HG02610 (cell line): ENCODE measurements around the gene S100A2.
"Not testable (repeated sequence)": the region's sequence is repeated elsewhere in the genome, so short reads cannot be mapped to it uniquely, and the experiment has no call there.

Source experiments
- ATAC-seq: cut with Tn5 transposase; IDR thresholded peaks from one replicate; pipeline ENCODE4 v1.9.1; 2021; ENCODE audit warnings: mild to moderate bottlenecking, moderate library complexity; ENCODE audit not compliant: unreplicated experiment

The S100A2 gene

GRCh38 chr1:153534226-153534924, 31.3 kb downstream of the S100A2 start:
- ATAC-seq = no peak

- no peak for ATAC-seq
Observed at GRCh38 chr1:153533689-153534201, 31.9 kb downstream of the S100A2 start.

DNA sequence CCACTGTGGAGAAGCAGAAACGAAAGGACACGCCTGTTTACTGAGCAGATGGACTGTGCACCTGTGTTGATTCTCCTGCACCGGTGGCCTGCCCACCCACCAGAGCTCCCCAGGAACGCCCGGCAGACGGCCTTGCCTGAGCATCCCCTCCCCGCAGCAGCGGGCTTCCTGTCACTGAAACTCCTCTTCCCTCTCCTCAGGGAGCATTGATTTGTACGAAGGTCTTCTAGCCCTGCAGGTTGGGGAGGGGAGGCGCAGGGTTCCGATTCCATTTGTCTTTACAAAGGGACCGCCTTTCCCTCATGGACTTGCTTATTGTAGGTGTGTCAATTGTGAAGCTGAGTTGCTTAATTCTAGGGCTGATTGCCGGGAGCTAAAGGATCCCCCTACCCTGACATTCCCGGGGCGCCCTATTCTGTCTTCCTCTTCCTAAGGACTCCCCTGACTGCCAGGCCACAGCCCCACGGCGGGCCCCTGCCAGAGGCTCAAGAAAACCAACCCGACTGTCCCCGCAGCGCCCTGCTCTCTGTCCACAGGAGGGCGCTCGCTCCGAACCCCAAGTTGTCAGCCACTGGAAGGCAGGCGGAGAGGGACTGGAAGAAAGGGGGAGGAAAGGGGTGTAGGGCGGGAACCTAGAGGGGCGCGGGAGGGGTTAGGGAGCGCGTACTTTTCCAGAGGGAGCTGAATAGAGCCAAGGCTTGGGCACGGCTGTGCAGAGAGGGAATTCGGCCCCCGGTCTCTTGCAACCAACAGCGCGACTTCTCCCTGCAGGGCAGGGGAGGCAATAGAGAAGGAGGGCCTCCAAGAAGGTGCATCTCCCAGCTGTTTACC, 32.7 kb downstream of the S100A2 start:
- no peak for ATAC-seq

DNA sequence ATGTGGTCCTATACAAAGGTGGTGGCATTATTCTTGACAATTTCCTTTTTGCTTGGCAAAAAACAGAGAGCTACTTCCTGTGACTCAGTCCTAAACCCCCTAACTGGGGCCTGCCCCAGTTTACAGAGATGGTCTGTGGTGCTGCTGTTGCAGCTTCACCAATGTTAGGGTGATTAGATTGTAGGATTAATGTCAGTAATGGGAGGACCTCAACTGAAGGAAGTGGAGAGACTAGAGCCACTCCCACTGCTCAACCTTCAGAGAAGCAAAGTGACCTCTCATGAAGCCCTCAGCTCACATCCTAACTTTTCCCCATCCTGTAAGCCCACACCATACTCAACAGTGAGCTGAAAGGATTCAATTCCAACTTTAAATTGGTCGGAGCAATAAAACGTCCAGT, 33.5 kb downstream of the S100A2 start:
- ATAC-seq = no peak

DNA sequence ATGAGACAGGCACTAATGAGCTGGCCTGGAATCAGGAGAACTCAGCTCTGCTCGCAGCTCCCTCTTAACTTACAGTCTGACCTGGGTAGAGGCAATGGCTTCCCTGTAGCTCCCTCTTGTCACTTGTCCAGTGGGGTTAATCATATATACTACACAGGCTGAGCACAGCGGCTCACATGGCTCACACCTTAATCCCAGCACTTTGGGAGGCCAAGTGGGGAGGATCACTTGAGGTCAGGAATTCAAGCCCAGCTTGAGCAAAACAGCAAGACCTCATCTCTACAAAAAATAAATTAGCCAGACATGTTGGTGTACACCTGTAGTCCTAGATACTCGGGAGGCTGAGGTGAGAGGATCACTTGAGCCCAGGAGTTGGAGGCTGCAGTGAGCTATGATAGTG, 34.0 kb downstream of the S100A2 start:
- ATAC-seq = no peak

DNA sequence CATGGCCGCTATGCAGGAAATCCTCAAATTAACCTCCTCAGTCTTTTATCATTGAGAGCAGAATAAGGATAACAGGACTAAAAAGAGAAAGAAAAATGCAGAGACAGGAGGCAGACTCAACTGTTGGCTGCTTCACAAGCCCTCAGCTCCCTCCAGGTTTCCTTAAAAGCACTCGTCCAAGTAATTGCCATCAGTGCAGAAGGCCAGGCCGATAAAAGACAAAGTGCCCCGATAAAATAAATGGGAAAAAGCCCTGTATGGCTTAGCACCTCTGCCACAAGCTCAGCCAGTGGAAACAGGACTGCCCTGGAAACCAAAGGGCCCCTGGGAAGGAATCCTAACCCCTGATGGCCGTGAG, 38.0 kb downstream of the S100A2 start:
- ATAC-seq = no peak

DNA sequence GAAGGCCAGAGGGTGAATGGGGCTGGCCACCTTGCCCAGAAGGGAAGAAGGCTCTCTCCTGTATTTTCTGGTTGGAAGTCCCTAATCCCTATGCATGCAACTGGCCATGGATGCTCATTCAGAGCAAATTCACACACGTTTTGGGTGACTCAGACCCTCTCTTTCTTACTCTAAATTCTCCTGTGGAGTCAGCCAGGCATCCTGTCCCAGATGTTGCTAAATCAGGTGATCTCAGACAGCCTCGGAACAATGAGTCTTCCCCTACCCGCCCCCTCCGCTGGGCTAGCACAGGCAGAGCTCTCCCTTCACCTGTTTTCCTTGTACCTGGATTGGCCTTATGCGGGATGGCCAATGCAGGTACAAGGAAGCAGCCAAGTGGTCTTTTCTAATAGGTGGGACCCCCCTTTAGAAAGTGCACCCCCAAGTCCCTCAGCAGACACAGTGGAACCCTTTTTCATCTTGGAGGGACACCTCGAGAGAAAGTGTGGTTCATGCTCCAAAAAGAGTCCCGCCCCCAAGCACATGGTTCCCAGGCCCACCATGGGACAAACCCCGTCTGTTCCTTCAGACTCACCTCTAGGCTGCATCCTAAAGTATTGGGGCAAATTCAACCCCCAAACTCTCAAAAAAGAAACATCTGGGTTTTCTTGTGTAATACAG, 38.5 kb downstream of the S100A2 start:
- no peak for ATAC-seq

DNA sequence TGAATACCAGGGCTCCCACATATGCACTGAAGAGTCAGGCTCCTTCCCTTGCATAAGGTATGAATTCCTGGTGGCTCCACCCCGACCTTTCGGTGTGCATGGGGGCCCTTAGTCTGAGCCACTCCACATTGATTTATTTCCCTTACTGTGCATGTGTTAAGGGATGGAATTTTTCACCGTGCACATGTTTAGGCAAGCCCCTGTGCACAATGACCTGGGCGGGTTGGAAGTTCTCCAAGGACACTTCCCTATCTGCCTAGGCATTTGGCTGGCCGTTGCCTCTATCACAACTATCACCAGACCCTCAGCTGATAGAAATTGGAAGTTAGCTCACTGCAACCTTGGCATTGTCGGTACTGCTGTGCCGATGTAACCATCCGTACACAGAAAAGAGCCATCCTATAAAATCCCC, 39.5 kb downstream of the S100A2 start:
- no peak for ATAC-seq

DNA sequence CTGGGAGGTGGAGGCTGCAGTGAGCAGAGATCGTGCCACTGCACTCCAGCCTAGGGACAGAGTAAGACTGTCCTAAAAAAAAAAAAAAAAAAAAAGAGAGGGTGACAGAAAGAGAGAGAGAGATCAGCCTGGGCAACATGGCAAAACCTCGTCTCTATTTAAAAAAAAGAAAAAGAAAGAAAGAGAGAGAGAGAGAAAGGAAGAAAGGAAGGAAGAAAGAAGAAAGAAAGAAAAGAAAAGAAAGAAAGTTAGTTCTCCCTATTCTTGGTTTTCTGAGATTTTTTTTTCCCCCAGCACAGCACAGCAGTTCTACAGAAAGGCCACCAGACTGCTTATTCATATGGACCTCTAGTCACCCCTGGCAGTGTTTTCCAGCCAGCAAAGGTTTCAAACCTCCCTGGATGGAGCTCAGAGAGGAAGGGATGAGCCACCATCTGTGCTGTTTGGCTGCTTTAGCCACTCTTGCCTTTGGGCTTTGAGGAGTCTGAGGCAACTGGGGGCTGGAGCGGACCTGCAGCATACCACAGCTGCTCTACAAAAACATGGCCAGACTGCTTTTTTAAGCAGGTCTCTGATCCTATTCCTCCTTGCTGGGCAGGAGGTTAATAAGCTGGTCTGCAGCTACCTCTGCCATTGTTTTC, 40.4 kb downstream of the S100A2 start:
- no peak for ATAC-seq

DNA sequence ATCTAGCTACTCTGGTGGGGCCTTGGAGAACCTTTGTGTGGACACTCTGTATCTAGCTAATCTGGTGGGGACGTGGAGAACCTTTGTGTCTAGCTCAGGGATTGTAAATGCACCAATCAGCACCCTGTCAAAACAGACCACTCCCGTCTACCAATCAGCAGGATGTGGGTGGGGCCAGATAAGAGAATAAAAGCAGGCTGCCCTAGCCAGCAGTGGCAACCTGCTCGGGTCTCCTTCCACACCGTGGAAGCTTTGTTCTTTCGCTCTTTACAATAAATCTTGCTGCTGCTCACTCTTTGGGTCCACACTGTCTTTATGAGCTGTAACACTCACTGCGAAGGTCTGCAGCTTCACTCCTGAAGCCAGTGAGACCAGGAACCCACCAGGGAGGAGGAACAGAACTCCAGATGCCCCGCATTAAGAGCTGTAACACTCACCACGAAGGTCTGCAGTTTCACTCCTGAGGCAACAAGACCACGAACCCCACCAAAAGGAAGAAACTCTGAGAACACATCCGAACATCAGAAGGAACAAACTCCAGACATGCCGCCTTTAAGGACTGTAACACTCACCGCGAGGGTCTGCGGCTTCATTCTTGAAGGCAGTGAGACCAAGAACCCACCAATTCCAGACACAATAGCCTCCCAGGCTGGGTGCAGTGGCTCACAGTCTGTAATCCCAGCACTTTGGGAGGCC, 43.1 kb downstream of the S100A2 start:
- not testable (repeated sequence) for ATAC-seq

DNA sequence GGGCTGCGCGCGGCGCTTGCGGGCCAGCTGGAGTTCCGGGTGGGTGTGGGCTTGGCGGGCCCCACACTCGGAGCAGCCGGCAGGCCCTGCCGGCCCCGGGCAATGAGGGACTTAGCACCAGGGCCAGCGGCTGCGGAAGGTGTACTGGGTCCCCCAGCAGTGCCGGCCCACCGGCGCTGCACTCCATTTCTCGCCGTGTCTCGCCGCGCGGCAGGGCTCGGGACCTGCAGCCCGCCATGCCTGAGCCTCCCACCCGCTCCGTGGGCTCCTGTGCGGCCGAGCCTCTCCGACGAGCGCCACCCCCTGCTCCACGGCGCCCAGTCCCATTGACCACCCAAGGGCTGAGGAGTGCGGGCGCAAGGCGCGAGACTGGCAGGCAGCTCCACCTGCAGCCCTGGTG, 43.8 kb downstream of the S100A2 start:
- not testable (repeated sequence) for ATAC-seq

DNA sequence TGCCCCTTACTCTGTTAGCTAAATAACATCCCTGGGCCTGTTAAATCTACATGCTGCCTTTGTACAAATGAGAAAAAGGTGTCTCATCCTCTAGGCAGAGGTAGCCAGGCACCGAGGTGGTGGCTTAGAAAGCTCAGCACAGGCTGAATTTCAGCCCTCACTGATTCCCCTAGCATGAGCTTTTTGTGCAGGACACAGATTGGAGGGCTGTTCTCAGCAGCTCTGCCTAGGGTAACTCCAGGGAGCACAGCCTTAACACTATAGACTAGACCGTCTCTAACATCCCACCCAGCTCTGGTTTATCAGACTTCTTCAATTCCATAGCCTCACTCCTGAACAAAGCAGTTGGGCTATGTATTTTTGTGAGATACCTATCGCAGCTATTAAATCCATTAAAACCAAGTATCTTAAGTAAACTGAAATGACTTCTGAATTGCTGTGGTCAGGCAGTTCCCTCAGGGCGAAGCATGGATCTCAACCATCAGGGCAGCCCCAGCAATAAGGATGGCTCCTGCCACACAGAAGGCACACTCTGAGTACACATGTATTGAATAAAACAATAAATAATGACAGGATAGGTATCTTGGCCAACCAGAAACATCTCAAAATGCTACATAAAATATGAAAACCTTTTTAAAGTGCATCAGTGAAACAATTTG, 44.7 kb downstream of the S100A2 start:
- ATAC-seq = no peak

DNA sequence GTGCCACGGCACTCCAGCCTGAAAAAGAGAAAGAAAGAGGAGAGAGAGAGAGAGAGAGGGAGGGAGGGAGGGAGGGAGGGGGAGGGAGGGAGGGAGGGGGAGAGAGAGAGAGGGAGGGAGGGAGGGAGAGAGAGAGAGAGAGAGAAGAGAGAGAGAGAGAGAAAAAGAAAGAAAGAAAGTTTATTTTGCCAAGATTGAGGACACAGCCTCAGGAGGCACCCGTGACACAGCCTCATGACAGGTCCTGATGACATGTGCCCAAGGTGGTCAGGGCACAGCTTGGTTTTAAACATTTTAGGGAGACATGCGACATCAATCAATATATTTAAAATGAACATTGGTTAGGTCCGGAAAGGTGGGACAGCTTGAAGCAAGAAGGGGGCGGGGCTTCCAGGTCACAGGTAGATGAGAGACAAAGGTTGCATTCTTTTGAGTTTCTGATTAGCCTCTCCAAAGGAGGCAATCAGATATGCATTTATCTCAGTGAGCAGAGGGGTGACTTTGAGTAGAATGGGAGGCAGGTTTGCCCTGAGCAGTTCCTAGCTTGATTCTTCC, 45.4 kb downstream of the S100A2 start:
- ATAC-seq = not testable (repeated sequence)

GRCh38 chr1:153519242-153519641, 46.4 kb downstream of the S100A2 start:
- no peak for ATAC-seq

DNA sequence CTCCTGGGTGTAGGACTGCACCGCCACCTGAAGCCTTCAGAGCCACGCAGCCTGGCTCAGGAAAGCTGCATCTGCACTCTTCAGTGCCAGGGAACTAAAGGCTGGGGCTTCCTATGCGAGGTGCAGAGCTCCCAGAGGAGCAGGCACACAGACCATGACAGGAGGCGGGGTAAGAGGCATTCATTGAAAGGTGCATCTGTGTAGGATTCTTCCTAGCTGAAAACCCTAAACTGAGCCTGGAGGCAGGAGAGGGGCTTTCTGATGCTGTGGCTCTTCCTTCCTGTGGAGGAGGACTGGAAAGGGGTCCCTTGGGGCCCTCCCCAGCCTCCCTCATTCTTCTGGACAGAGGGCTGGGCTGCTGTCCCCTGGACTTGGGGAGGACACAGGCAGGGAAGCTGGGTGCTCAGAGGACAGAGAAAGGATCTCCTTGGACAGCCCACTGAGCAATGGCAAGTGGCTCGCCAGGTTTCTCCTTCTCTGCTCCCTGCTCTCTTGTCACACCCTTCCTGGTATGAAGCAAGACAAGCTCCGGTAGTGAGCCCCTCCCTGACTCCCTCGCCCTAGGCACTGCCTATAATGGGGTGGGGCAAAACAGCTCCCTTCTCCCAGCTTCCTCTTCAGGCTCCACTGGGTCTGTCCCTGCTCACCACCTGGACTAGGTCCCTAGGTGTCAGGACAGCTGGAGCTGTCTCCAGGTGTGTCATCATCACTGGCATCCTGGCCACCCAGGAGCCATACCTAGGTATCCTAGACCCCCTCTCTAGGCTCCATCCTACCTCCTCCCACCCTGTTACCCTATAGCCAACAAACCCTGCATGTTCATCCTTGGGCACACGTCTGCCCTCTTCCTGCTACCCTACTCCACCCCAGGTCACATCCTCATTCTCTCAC, 49.9 kb downstream of the S100A2 start:
- no peak for ATAC-seq

GRCh38 chr1:153513666-153514065, 52.0 kb downstream of the S100A2 start:
- ATAC-seq = no peak

DNA sequence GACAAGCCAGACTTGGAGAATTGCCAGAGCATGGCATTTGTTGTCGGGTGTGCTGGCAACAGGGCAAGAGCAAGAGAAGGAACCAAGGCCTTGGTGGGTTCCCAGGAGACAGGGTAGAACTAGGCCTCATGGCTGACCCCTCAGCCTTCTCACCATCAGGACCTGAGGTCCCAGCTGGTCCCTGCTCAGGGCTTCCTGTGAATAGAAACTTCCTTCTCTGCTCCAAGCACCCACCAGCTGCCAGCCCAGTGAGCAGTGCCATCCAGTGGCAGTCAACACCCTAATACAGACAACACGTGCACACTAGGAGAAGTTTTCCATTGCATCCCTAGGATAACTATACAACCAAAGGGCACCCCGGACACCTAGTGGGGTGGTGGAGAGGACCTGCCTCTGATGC, 52.6 kb downstream of the S100A2 start:
- ATAC-seq = no peak
